Measurements from ENCODE around the gene PCDHGA8.
"Not testable (repeated sequence)": the region's sequence is repeated elsewhere in the genome, so short reads cannot be mapped to it uniquely, and the experiment has no call there.

The PCDHGA8 gene

GRCh38 chr5:141384471-141385267 lies 7.8 kb upstream of the PCDHGA8 start:
- no peak for ATAC-seq (ENCODE audit: low read depth)
- DNase-seq (ENCODE audit: low spot score in 2 of 2), result no peak
- Mint-ChIP-seq H3K4me1 (no peaks in the 10 kb centered on the region), H3K27me3 (peaks cover 21% of the 10 kb centered on the region), H3K27ac (no peak overlapping the region), H3K4me3 (no peak overlapping the region), H3K9me3 (peaks cover 6% of the 10 kb centered on the region), H3K36me3 (no peaks in the 10 kb centered on the region)

- peak; percentile 58 for ATAC-seq (ENCODE audit: low read depth)
- not testable (repeated sequence) for H3K27ac Mint-ChIP-seq, H3K9me3 Mint-ChIP-seq, H3K4me1 Mint-ChIP-seq, H3K36me3 Mint-ChIP-seq
- peak in 1 of 2 donors; percentile 16 for DNase-seq (ENCODE audit: low spot score in 2 of 2)
- peaks cover 21% of the 10 kb centered on the region for H3K27me3 Mint-ChIP-seq
- peak within 1 kb of the TSS; percentile 34 for H3K4me3 Mint-ChIP-seq
These were observed 4.7 kb upstream of the PCDHGA8 start, which contains the start of gene PCDHGB4 for GRCh38 chr5:141387557-141388311. Gene PCDHGB4 (plus strand): TSS chr5:141387698. CDS start chr5:141387885, 187 bp downstream.

DNA sequence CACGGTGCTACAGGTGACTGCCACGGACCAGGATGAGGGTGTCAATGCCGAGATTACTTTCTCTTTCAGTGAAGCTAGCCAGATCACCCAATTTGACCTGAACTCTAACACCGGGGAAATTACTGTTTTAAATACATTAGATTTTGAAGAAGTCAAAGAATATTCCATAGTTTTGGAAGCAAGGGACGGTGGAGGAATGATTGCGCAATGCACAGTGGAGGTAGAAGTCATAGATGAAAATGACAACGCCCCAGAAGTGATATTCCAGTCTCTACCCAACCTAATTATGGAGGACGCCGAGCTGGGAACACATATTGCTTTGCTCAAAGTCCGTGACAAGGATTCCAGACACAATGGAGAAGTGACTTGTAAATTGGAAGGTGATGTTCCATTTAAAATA lies 3.8 kb upstream of the PCDHGA8 start:
- ATAC-seq (ENCODE audit: low read depth) (no peak), DNase-seq (ENCODE audit: low spot score in 2 of 2) (no peak)
- peaks cover 2% of the 10 kb centered on the region for H3K4me1 Mint-ChIP-seq
- peaks cover 4% of the 10 kb centered on the region for H3K9me3 Mint-ChIP-seq
- H3K4me3 Mint-ChIP-seq, result no peak overlapping the region
- H3K27ac Mint-ChIP-seq, result no peak overlapping the region
- H3K27me3 Mint-ChIP-seq, result peaks cover 18% of the 10 kb centered on the region
- peaks cover 5% of the 10 kb centered on the region for H3K36me3 Mint-ChIP-seq

DNA sequence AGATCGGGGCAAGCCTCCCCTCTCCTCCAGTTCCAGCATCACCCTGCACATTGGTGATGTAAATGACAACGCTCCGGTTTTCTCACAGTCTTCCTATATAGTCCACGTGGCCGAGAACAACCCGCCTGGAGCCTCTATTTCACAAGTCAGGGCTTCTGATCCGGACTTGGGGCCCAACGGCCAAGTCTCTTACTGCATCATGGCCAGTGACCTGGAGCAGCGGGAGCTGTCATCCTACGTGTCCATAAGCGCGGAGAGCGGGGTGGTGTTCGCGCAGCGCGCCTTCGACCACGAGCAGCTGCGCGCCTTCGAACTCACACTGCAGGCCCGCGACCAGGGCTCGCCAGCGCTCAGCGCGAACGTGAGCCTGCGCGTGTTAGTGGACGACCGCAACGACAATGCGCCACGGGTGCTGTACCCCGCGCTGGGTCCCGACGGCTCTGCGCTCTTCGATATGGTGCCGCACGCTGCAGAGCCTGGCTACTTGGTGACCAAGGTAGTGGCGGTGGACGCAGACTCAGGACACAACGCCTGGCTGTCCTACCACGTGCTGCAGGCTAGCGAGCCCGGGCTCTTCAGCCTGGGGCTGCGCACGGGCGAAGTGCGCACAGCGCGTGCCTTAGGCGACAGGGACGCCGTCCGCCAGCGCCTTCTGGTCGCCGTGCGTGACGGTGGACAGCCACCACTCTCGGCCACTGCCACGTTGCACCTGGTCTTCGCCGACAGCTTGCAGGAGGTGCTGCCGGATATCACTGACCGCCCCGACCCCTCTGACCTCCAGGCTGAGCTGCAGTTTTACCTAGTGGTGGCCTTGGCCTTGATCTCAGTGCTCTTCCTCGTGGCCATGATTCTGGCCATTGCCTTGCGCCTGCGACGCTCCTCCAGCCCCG lies 3.0 kb upstream of the PCDHGA8 start:
- Mint-ChIP-seq H3K9me3 (peaks cover 8% of the 10 kb centered on the region), H3K4me1 (peaks cover 2% of the 10 kb centered on the region), H3K27me3 (peaks cover 21% of the 10 kb centered on the region), H3K36me3 (peaks cover 5% of the 10 kb centered on the region), H3K27ac (no peak overlapping the region), H3K4me3 (no peak overlapping the region)
- no peak for ATAC-seq (ENCODE audit: low read depth)
- DNase-seq (ENCODE audit: low spot score in 2 of 2), result no peak

DNA sequence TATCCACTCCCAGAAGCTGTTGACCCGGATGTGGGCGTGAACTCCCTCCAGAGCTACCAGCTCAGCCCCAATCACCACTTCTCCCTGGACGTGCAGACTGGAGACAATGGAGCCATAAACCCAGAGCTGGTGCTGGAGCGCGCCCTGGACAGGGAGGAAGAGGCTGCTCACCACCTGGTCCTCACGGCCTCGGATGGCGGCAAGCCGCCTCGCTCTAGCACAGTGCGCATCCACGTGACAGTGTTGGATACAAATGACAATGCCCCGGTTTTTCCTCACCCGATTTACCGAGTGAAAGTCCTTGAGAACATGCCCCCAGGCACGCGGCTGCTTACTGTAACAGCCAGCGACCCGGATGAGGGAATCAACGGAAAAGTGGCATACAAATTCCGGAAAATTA lies 834 bp downstream of the PCDHGA8 start:
- no peak for ATAC-seq (ENCODE audit: low read depth)
- Mint-ChIP-seq H3K27ac (no peak overlapping the region), H3K9me3 (peaks cover 8% of the 10 kb centered on the region), H3K27me3 (peaks cover 21% of the 10 kb centered on the region), H3K4me3 (no peak overlapping the region), H3K36me3 (peaks cover 5% of the 10 kb centered on the region), H3K4me1 (peaks cover 2% of the 10 kb centered on the region)
- DNase-seq (ENCODE audit: low spot score in 2 of 2), result no peak

- not testable (repeated sequence) for DNase-seq (ENCODE audit: low spot score in 2 of 2)
These were observed 2.2 kb downstream of the PCDHGA8 start for GRCh38 chr5:141394401-141395187.

DNA sequence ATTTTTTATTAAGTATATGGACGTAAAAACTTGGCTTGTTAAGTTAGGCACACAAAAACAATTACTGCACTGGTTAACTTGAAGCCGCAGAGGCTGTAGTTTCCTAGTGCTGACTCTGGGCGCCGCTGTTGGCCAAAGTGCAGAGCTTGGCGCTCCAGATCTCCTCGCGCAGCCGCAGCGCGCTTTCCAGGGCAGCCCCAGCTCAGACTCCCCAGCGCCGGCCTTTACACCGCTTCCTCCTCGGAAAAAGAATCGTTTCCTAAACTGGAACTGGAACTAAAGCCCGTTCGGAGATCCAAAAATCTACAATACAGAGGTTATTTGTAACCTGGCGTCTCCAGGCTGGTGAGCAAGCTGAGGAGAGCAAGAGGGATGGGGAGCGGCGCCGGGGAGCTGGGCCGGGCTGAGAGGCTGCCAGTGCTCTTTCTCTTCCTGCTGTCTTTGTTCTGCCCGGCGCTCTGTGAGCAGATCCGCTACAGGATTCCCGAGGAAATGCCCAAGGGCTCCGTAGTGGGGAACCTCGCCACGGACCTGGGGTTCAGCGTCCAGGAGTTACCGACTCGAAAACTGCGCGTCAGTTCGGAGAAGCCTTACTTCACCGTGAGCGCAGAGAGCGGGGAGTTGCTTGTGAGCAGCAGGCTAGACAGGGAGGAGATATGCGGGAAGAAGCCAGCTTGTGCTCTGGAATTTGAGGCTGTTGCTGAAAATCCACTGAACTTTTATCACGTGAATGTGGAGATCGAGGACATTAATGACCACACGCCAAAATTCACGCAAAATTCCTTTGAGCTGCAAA lies 5.5 kb downstream of the PCDHGA8 start, which contains the start of gene PCDHGB5:
Gene PCDHGB5, plus strand, starts transcription at position 192 of the 796 bp plus-strand sequence. Its CDS starts 181 bp downstream, at position 373.
- ATAC-seq (ENCODE audit: low read depth) (peak; percentile 77), DNase-seq (ENCODE audit: low spot score in 2 of 2) (peak in 1 of 2 donors; percentile 33)
- Mint-ChIP-seq H3K4me3 (peak within 1 kb of the TSS; percentile 68), H3K27me3 (peaks cover 18% of the 10 kb centered on the region)
- H3K27ac Mint-ChIP-seq, H3K9me3 Mint-ChIP-seq, H3K4me1 Mint-ChIP-seq, H3K36me3 Mint-ChIP-seq: not testable (repeated sequence)

More at GRCh38 chr5:141394401-141395187, 2.2 kb downstream of the PCDHGA8 start:
- ATAC-seq (ENCODE audit: low read depth); H3K4me3 Mint-ChIP-seq; H3K27ac Mint-ChIP-seq; H3K36me3 Mint-ChIP-seq; H3K4me1 Mint-ChIP-seq; H3K9me3 Mint-ChIP-seq: not testable (repeated sequence)
- H3K27me3 Mint-ChIP-seq, result peaks cover 18% of the 10 kb centered on the region

DNA sequence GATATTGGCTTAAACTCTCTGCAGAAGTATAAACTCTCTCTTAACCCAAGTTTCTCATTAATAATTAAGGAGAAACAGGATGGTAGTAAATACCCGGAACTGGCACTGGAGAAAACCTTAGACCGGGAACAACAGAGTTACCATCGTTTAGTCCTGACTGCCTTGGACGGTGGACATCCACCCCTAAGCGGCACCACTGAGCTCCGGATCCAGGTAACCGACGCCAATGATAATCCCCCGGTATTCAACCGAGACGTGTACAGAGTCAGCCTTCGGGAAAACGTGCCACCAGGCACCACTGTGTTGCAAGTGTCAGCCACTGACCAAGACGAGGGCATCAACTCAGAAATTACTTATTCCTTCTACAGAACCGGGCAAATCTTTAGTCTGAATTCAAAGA lies 6.2 kb downstream of the PCDHGA8 start:
- no peak overlapping the region for H3K4me3 Mint-ChIP-seq
- H3K9me3 Mint-ChIP-seq, result peaks cover 9% of the 10 kb centered on the region
- DNase-seq (ENCODE audit: low spot score in 2 of 2) (no peak), ATAC-seq (ENCODE audit: low read depth) (no peak)
- H3K27me3 Mint-ChIP-seq, result peaks cover 18% of the 10 kb centered on the region
- peaks cover 4% of the 10 kb centered on the region for H3K36me3 Mint-ChIP-seq
- H3K27ac Mint-ChIP-seq, result no peak overlapping the region
- no peaks in the 10 kb centered on the region for H3K4me1 Mint-ChIP-seq

GRCh38 chr5:141399555-141400258 lies 7.3 kb downstream of the PCDHGA8 start:
- Mint-ChIP-seq H3K36me3 (peaks cover 4% of the 10 kb centered on the region), H3K4me1 (no peaks in the 10 kb centered on the region), H3K9me3 (peaks cover 7% of the 10 kb centered on the region), H3K4me3 (no peak overlapping the region), H3K27me3 (peaks cover 20% of the 10 kb centered on the region), H3K27ac (no peak overlapping the region)
- no peak for DNase-seq (ENCODE audit: low spot score in 2 of 2)
- ATAC-seq (ENCODE audit: low read depth), result no peak

- Mint-ChIP-seq H3K27ac (no peak within 1 kb of the TSS), H3K4me1 (no peaks in the 10 kb centered on the region), H3K27me3 (peaks cover 21% of the 10 kb centered on the region), H3K9me3 (peaks cover 13% of the 10 kb centered on the region), H3K36me3 (peaks cover 7% of the 10 kb centered on the region), H3K4me3 (peak within 1 kb of the TSS; percentile 67)
- DNase-seq (ENCODE audit: low spot score in 2 of 2), result no peak
- ATAC-seq (ENCODE audit: low read depth), result no peak
These were observed 10.3 kb downstream of the PCDHGA8 start, which contains the start of gene PCDHGA9 for GRCh38 chr5:141402553-141403243. Gene PCDHGA9 (plus strand): TSS chr5:141402778. CDS start chr5:141402953, 175 bp downstream.

GRCh38 chr5:141403387-141403786 lies 11.0 kb downstream of the PCDHGA8 start:
- no peak for DNase-seq (ENCODE audit: low spot score in 2 of 2)
- no peak overlapping the region for H3K27ac Mint-ChIP-seq
- no peak overlapping the region for H3K4me3 Mint-ChIP-seq
- H3K36me3 Mint-ChIP-seq, result peaks cover 9% of the 10 kb centered on the region
- H3K4me1 Mint-ChIP-seq, result peaks cover 2% of the 10 kb centered on the region
- peaks cover 23% of the 10 kb centered on the region for H3K27me3 Mint-ChIP-seq
- no peak for ATAC-seq (ENCODE audit: low read depth)
- peaks cover 15% of the 10 kb centered on the region for H3K9me3 Mint-ChIP-seq
